GM12878 (cell line): Measurements from ENCODE around the gene HOXD9.

Source experiments
- EP300 ChIP-seq, 2 experiments: fragments of 150-350 bp in 1 of 2; IDR thresholded peaks; 2 replicates each; pipeline ENCODE4 v1.6.1; 2011 to 2012; ENCODE audit warnings: low read depth in 2 of 2, low read length in 2 of 2, borderline replicate concordance in 1 of 2, improper control_type of control experiment in 1 of 2, inconsistent platforms in 1 of 2; ENCODE audit not compliant: control insufficient read depth in 1 of 2
- EZH2 ChIP-seq: IDR thresholded peaks from 2 replicates; pipeline ENCODE4 v1.6.1; 2012; ENCODE audit warnings: low read depth, mild to moderate bottlenecking, control low read depth, inconsistent platforms, low read length, borderline replicate concordance; ENCODE audit not compliant: control insufficient read depth
- MXI1 ChIP-seq: fragments of 150-350 bp; IDR thresholded peaks from 2 replicates; pipeline ENCODE4 v1.6.1; 2011; ENCODE audit warnings: low read depth, mild to moderate bottlenecking, inconsistent platforms, low read length, improper control_type of control experiment
- NR2C1 ChIP-seq: fragments of 450-650 bp; IDR thresholded peaks from 2 replicates; pipeline ENCODE4 v1.6.1; 2017; ENCODE audit warnings: antibody characterized with exemption, mild to moderate bottlenecking, moderate library complexity
- POLR2A ChIP-seq: IDR thresholded peaks from 2 replicates; pipeline ENCODE4 v1.6.1; 2011; ENCODE audit warnings: low read depth, mild to moderate bottlenecking, low read length
- SRF ChIP-seq, 2 experiments: IDR thresholded peaks; 2 replicates each; pipeline ENCODE4 v1.6.1; 2011; ENCODE audit warnings: low read depth in 2 of 2, low read length in 2 of 2, mild to moderate bottlenecking in 1 of 2, moderate library complexity in 1 of 2
- TF ChIP-seq, protein P1 (sequence below): IDR thresholded peaks from 2 replicates; pipeline ENCODE4 v1.6.1; 2012; ENCODE audit warnings: low read length, inconsistent platforms
- TF ChIP-seq, protein P2 (sequence below), 3 experiments: IDR thresholded peaks in 2 of 3; conservative IDR thresholded peaks in 1 of 3; 2 replicates each; pipeline ENCODE4 v1.5.1; 2011; ENCODE audit warnings: low read depth in 3 of 3, low read length in 3 of 3, mild to moderate bottlenecking in 3 of 3, control low read depth in 2 of 3, moderate library complexity in 2 of 3, inconsistent platforms in 1 of 3, mixed read lengths in 1 of 3; ENCODE audit not compliant: control insufficient read depth in 2 of 3, insufficient read depth in 1 of 3; ENCODE audit errors: extremely low read depth in 1 of 3
- TF ChIP-seq, protein P3 (sequence below): fragments of 450-650 bp; IDR thresholded peaks from 2 replicates; pipeline ENCODE4 v1.6.1; 2018; ENCODE audit warnings: mild to moderate bottlenecking, low read depth, moderate library complexity; ENCODE audit not compliant: partially characterized antibody
- TF ChIP-seq, protein P4 (sequence below): fragments of 450-650 bp; formaldehyde crosslinking; IDR thresholded peaks from 2 replicates; pipeline ENCODE4 v1.4.0; 2020; ENCODE audit warnings: mild to moderate bottlenecking, moderate library complexity
- TF ChIP-seq, protein P5 (sequence below): IDR thresholded peaks from 2 replicates; pipeline ENCODE4 v1.6.1; 2012; ENCODE audit warnings: improper control_type of control experiment, low read depth, low read length; ENCODE audit not compliant: insufficient replicate concordance

DNA sequence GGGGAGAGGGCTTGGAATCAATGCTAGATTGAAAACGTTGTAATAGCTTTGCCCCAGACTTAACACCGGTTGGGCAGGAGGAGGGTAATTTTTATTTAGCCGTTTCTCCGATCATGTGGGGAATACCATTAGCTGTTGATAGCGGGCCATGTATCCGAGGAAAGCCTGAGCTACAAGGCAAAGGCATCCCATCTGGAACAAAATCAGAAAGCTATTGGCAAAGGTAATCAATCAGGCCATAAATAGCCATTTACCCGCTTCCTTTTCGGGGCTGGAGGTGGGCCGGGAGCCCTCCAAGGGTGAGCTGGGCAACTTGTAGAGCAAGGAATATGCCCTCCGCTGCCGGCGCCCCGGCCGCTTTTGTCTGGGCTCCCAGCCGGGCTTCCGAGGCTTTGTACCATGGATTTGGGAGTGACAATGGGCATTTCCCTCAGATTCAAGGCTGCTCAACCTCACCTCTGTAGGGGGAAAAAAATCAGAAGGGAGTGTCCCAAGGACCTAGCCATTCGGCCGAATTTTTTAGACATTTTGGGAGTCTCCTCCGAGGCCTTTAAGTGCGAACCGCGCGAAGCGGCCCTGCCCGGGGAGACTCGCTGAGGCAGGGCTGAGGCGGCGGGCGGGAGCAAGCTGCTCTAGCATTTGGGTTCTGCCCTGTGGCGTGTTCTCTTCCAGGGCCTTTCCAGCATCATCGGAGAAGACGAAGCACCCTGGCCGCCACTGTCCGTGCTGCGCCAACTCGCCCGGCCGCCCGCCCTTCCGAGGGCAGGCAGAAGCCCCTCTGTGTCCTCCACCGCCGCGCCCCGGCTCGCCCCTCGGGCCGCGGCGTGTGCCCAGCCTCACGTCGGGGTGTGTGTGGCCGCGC lies 1.1 kb upstream of the HOXD9 start:
- TF ChIP-seq, protein P1, sequence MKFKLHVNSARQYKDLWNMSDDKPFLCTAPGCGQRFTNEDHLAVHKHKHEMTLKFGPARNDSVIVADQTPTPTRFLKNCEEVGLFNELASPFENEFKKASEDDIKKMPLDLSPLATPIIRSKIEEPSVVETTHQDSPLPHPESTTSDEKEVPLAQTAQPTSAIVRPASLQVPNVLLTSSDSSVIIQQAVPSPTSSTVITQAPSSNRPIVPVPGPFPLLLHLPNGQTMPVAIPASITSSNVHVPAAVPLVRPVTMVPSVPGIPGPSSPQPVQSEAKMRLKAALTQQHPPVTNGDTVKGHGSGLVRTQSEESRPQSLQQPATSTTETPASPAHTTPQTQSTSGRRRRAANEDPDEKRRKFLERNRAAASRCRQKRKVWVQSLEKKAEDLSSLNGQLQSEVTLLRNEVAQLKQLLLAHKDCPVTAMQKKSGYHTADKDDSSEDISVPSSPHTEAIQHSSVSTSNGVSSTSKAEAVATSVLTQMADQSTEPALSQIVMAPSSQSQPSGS = no peak
- TF ChIP-seq EZH2 = no peak
- TF ChIP-seq, protein P2, sequence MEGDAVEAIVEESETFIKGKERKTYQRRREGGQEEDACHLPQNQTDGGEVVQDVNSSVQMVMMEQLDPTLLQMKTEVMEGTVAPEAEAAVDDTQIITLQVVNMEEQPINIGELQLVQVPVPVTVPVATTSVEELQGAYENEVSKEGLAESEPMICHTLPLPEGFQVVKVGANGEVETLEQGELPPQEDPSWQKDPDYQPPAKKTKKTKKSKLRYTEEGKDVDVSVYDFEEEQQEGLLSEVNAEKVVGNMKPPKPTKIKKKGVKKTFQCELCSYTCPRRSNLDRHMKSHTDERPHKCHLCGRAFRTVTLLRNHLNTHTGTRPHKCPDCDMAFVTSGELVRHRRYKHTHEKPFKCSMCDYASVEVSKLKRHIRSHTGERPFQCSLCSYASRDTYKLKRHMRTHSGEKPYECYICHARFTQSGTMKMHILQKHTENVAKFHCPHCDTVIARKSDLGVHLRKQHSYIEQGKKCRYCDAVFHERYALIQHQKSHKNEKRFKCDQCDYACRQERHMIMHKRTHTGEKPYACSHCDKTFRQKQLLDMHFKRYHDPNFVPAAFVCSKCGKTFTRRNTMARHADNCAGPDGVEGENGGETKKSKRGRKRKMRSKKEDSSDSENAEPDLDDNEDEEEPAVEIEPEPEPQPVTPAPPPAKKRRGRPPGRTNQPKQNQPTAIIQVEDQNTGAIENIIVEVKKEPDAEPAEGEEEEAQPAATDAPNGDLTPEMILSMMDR (IDR thresholded peaks at IDR 0.05 in 2 of 3, conservative IDR thresholded peaks at IDR 0.05 in 1 of 3; ENCODE audit: control insufficient read depth in 2 of 3, extremely low read depth in 1 of 3, insufficient read depth in 1 of 3, low read depth in 3 of 3, low read length in 3 of 3) = no peak
- TF ChIP-seq SRF (IDR thresholded peaks at IDR 0.05; ENCODE audit: low read depth in 2 of 2, low read length in 2 of 2) = no peak
- no peak for TF ChIP-seq EP300 (IDR thresholded peaks at IDR 0.05; ENCODE audit: borderline replicate concordance in 1 of 2, control insufficient read depth in 1 of 2, low read depth in 2 of 2, low read length in 2 of 2)
- TF ChIP-seq, protein P3, sequence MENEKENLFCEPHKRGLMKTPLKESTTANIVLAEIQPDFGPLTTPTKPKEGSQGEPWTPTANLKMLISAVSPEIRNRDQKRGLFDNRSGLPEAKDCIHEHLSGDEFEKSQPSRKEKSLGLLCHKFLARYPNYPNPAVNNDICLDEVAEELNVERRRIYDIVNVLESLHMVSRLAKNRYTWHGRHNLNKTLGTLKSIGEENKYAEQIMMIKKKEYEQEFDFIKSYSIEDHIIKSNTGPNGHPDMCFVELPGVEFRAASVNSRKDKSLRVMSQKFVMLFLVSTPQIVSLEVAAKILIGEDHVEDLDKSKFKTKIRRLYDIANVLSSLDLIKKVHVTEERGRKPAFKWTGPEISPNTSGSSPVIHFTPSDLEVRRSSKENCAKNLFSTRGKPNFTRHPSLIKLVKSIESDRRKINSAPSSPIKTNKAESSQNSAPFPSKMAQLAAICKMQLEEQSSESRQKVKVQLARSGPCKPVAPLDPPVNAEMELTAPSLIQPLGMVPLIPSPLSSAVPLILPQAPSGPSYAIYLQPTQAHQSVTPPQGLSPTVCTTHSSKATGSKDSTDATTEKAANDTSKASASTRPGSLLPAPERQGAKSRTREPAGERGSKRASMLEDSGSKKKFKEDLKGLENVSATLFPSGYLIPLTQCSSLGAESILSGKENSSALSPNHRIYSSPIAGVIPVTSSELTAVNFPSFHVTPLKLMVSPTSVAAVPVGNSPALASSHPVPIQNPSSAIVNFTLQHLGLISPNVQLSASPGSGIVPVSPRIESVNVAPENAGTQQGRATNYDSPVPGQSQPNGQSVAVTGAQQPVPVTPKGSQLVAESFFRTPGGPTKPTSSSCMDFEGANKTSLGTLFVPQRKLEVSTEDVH = no peak
- TF ChIP-seq MXI1 = no peak
- TF ChIP-seq, protein P4, sequence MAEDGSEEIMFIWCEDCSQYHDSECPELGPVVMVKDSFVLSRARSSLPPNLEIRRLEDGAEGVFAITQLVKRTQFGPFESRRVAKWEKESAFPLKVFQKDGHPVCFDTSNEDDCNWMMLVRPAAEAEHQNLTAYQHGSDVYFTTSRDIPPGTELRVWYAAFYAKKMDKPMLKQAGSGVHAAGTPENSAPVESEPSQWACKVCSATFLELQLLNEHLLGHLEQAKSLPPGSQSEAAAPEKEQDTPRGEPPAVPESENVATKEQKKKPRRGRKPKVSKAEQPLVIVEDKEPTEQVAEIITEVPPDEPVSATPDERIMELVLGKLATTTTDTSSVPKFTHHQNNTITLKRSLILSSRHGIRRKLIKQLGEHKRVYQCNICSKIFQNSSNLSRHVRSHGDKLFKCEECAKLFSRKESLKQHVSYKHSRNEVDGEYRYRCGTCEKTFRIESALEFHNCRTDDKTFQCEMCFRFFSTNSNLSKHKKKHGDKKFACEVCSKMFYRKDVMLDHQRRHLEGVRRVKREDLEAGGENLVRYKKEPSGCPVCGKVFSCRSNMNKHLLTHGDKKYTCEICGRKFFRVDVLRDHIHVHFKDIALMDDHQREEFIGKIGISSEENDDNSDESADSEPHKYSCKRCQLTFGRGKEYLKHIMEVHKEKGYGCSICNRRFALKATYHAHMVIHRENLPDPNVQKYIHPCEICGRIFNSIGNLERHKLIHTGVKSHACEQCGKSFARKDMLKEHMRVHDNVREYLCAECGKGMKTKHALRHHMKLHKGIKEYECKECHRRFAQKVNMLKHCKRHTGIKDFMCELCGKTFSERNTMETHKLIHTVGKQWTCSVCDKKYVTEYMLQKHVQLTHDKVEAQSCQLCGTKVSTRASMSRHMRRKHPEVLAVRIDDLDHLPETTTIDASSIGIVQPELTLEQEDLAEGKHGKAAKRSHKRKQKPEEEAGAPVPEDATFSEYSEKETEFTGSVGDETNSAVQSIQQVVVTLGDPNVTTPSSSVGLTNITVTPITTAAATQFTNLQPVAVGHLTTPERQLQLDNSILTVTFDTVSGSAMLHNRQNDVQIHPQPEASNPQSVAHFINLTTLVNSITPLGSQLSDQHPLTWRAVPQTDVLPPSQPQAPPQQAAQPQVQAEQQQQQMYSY = no peak
- TF ChIP-seq, protein P5, sequence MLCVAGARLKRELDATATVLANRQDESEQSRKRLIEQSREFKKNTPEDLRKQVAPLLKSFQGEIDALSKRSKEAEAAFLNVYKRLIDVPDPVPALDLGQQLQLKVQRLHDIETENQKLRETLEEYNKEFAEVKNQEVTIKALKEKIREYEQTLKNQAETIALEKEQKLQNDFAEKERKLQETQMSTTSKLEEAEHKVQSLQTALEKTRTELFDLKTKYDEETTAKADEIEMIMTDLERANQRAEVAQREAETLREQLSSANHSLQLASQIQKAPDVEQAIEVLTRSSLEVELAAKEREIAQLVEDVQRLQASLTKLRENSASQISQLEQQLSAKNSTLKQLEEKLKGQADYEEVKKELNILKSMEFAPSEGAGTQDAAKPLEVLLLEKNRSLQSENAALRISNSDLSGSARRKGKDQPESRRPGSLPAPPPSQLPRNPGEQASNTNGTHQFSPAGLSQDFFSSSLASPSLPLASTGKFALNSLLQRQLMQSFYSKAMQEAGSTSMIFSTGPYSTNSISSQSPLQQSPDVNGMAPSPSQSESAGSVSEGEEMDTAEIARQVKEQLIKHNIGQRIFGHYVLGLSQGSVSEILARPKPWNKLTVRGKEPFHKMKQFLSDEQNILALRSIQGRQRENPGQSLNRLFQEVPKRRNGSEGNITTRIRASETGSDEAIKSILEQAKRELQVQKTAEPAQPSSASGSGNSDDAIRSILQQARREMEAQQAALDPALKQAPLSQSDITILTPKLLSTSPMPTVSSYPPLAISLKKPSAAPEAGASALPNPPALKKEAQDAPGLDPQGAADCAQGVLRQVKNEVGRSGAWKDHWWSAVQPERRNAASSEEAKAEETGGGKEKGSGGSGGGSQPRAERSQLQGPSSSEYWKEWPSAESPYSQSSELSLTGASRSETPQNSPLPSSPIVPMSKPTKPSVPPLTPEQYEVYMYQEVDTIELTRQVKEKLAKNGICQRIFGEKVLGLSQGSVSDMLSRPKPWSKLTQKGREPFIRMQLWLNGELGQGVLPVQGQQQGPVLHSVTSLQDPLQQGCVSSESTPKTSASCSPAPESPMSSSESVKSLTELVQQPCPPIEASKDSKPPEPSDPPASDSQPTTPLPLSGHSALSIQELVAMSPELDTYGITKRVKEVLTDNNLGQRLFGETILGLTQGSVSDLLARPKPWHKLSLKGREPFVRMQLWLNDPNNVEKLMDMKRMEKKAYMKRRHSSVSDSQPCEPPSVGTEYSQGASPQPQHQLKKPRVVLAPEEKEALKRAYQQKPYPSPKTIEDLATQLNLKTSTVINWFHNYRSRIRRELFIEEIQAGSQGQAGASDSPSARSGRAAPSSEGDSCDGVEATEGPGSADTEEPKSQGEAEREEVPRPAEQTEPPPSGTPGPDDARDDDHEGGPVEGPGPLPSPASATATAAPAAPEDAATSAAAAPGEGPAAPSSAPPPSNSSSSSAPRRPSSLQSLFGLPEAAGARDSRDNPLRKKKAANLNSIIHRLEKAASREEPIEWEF = no peak
- no peak for TF ChIP-seq POLR2A
- TF ChIP-seq NR2C1 = no peak
